ENCODE data around the gene C11orf58. TPM values are rescaled to one million over a fixed set of nuclear protein-coding genes. Genes with fewer than 3 reads are reported as not detected.

C11orf58 gene
- total RNA-seq, 1 experiment from 2014 or later: 157 TPM

- Mint-ChIP-seq H3K36me3 (ENCODE audit: insufficient read depth, unreplicated experiment) (peaks cover 78% of the 10 kb centered on the region), H3K4me1 (ENCODE audit: low read depth, unreplicated experiment) (peaks cover 57% of the 10 kb centered on the region), H3K9me3 (ENCODE audit: low read depth, unreplicated experiment) (no peaks in the 10 kb centered on the region), H3K4me3 (ENCODE audit: low read depth, unreplicated experiment) (no peak overlapping the region), H3K27ac (ENCODE audit: unreplicated experiment) (peak overlapping the region; percentile 61), H3K27me3 (ENCODE audit: unreplicated experiment) (no peaks in the 10 kb centered on the region)
- CTCF ChIA-PET: interaction anchor here (1.8 kb wide), 1 partner anchor 92 kb away, joined by 5 read pairs; no protein-coding TSS in a partner anchor
- no peak for TF ChIP-seq CTCF (IDR thresholded peaks at IDR 0.05; ENCODE audit: unreplicated experiment)
- intact Hi-C loops (cut with micrococcal nuclease; ENCODE audit: unreplicated experiment): loop anchor here (2.0 to 5.0 kb wide), 3 partner anchors 31 to 272 kb away; no protein-coding TSS in a partner anchor
- no TSS peak for BruUV-seq (replicated peaks)
- DNase-seq: no peak
Measured at GRCh38 chr11:16789560-16790485, 51.4 kb downstream of the C11orf58 start.

GRCh38 chr11:16790486-16791190, 52.2 kb downstream of the C11orf58 start:
- H3K36me3 Mint-ChIP-seq (ENCODE audit: insufficient read depth, unreplicated experiment): peaks cover 78% of the 10 kb centered on the region
- no peaks in the 10 kb centered on the region for H3K9me3 Mint-ChIP-seq (ENCODE audit: low read depth, unreplicated experiment)
- H3K4me1 Mint-ChIP-seq (ENCODE audit: low read depth, unreplicated experiment): peaks cover 53% of the 10 kb centered on the region
- no peak overlapping the region for H3K4me3 Mint-ChIP-seq (ENCODE audit: low read depth, unreplicated experiment)
- H3K27me3 Mint-ChIP-seq (ENCODE audit: unreplicated experiment): no peaks in the 10 kb centered on the region
- intact Hi-C loops (cut with micrococcal nuclease; ENCODE audit: unreplicated experiment): no loop called here
- no peak for DNase-seq
- H3K27ac Mint-ChIP-seq (ENCODE audit: unreplicated experiment): peak overlapping the region; percentile 53
- BruUV-seq (replicated peaks): no TSS peak
- CTCF ChIA-PET: no interaction called here
- TF ChIP-seq CTCF (IDR thresholded peaks at IDR 0.05; ENCODE audit: unreplicated experiment): no peak

- H3K27ac Mint-ChIP-seq (ENCODE audit: unreplicated experiment): peak overlapping the region; percentile 53
- DNase-seq: peak; percentile 62
- BruUV-seq (replicated peaks): no TSS peak
- no peaks in the 10 kb centered on the region for H3K27me3 Mint-ChIP-seq (ENCODE audit: unreplicated experiment)
- peak overlapping the region; percentile 16 for H3K4me3 Mint-ChIP-seq (ENCODE audit: low read depth, unreplicated experiment)
- intact Hi-C loops (cut with micrococcal nuclease; ENCODE audit: unreplicated experiment): no loop called here
- CTCF ChIA-PET: no interaction called here
- no peaks in the 10 kb centered on the region for H3K9me3 Mint-ChIP-seq (ENCODE audit: low read depth, unreplicated experiment)
- no peak for TF ChIP-seq CTCF (IDR thresholded peaks at IDR 0.05; ENCODE audit: unreplicated experiment)
- peaks cover 46% of the 10 kb centered on the region for H3K4me1 Mint-ChIP-seq (ENCODE audit: low read depth, unreplicated experiment)
- H3K36me3 Mint-ChIP-seq (ENCODE audit: insufficient read depth, unreplicated experiment): peaks cover 71% of the 10 kb centered on the region
Measured at GRCh38 chr11:16791191-16791961, 52.9 kb downstream of the C11orf58 start.

- H3K27me3 Mint-ChIP-seq (ENCODE audit: unreplicated experiment): no peaks in the 10 kb centered on the region
- H3K36me3 Mint-ChIP-seq (ENCODE audit: insufficient read depth, unreplicated experiment): peaks cover 69% of the 10 kb centered on the region
- no peaks in the 10 kb centered on the region for H3K9me3 Mint-ChIP-seq (ENCODE audit: low read depth, unreplicated experiment)
- DNase-seq: no peak
- TF ChIP-seq CTCF (IDR thresholded peaks at IDR 0.05; ENCODE audit: unreplicated experiment): no peak
- no TSS peak for BruUV-seq (replicated peaks)
- H3K4me3 Mint-ChIP-seq (ENCODE audit: low read depth, unreplicated experiment): no peak overlapping the region
- intact Hi-C loops (cut with micrococcal nuclease; ENCODE audit: unreplicated experiment): no loop called here
- peaks cover 35% of the 10 kb centered on the region for H3K4me1 Mint-ChIP-seq (ENCODE audit: low read depth, unreplicated experiment)
- CTCF ChIA-PET: interaction anchor here (1.0 kb wide), 1 partner anchor 8 kb away, joined by 3 read pairs; no protein-coding TSS in a partner anchor
- H3K27ac Mint-ChIP-seq (ENCODE audit: unreplicated experiment): no peak overlapping the region
Measured at GRCh38 chr11:16792426-16792825, 54.0 kb downstream of the C11orf58 start.

Measured in Calu3 (cell line).